PFSK-1 (cell line): Measurements from ENCODE around the gene CCNB2.

Source experiments
- POLR2AphosphoS5 ChIP-seq: IDR thresholded peaks from 2 replicates; pipeline ENCODE4 v1.6.1; 2012; ENCODE audit warnings: low read depth, mild to moderate bottlenecking, control low read depth, low read length, moderate library complexity
- TAF1 ChIP-seq: IDR thresholded peaks from 2 replicates; pipeline ENCODE4 v1.6.1; 2012; ENCODE audit warnings: low read length, control low read depth, borderline replicate concordance; ENCODE audit not compliant: insufficient read depth

DNA sequence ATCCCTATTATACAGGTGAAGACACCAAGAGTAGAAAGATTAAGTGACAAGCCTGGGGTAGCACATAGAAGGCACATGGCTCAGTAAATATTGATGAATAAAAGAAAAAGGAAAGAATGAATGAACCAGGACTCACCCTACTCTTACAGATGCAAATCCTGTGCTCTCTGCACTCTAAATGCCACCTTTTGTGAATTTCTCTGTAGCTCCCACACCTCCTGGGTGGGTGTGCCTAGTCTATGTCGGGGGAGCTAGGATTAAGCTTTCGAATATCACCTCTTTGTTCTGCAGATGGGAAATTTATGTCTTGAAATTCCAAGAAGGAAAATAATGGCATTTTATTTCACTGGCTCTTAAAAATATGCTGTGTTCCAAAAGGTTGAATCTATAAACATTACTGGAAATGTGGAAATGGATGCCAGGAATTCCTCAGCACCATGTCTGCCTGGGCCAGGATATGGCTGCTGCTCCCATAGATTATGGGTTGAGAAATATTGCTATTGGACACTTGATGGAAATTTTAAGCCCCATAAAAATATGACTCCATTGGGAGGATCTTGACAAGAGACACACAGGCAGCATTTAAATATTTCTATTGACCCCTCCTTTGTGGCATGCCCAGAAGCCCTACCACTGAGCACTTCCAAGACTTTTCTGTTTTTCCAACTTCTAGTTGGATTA is 43.3 kb downstream of the CCNB2 start:
- TF ChIP-seq POLR2AphosphoS5 (no peak), TAF1 (no peak)
